GM18867 (cell line): Measurements from ENCODE around the gene CRB1.
A peak's percentile ranks its signal among the peaks of the same experiment; 100 is the strongest.

Experiments used
- ATAC-seq: cut with Tn5 transposase; IDR thresholded peaks from one replicate; pipeline ENCODE4 v1.9.1; 2021; ENCODE audit warnings: mild to moderate bottlenecking, moderate library complexity; ENCODE audit not compliant: unreplicated experiment

CRB1 gene

GRCh38 chr1:197342044-197342565 lies 74.1 kb downstream of the CRB1 start:
- ATAC-seq, result no peak

GRCh38 chr1:197342669-197343068 lies 74.6 kb downstream of the CRB1 start:
- no peak for ATAC-seq

- ATAC-seq, result no peak
These were observed 75.7 kb downstream of the CRB1 start for GRCh38 chr1:197343663-197344273.

- no peak for ATAC-seq
These were observed 83.9 kb downstream of the CRB1 start for GRCh38 chr1:197351821-197352440.

GRCh38 chr1:197355248-197355995 lies 87.4 kb downstream of the CRB1 start:
- no peak for ATAC-seq

GRCh38 chr1:197356723-197357533 lies 88.9 kb downstream of the CRB1 start:
- peak; percentile 84 for ATAC-seq

- no peak for ATAC-seq
These were observed 90.9 kb downstream of the CRB1 start for GRCh38 chr1:197358959-197359358.

- no peak for ATAC-seq
These were observed 92.0 kb downstream of the CRB1 start for GRCh38 chr1:197360068-197360467.

GRCh38 chr1:197362871-197363270 lies 94.8 kb downstream of the CRB1 start:
- no peak for ATAC-seq

GRCh38 chr1:197363855-197364254 lies 95.8 kb downstream of the CRB1 start:
- no peak for ATAC-seq

GRCh38 chr1:197366996-197367395 lies 98.9 kb downstream of the CRB1 start:
- ATAC-seq, result no peak

GRCh38 chr1:197367627-197368026 lies 99.6 kb downstream of the CRB1 start:
- ATAC-seq, result no peak

GRCh38 chr1:197374428-197374827 lies 106.4 kb downstream of the CRB1 start:
- ATAC-seq, result peak; percentile 57

GRCh38 chr1:197384471-197384870 lies 116.4 kb downstream of the CRB1 start:
- ATAC-seq, result no peak

GRCh38 chr1:197388801-197389200 lies 120.7 kb downstream of the CRB1 start:
- ATAC-seq, result no peak

GRCh38 chr1:197390856-197391255 lies 122.8 kb downstream of the CRB1 start:
- no peak for ATAC-seq

- no peak for ATAC-seq
These were observed 123.5 kb downstream of the CRB1 start for GRCh38 chr1:197391303-197392226.

GRCh38 chr1:197392541-197392940 lies 124.5 kb downstream of the CRB1 start:
- ATAC-seq, result no peak

- ATAC-seq, result no peak
These were observed 125.1 kb downstream of the CRB1 start for GRCh38 chr1:197393105-197393504.

GRCh38 chr1:197393772-197394171 lies 125.7 kb downstream of the CRB1 start:
- no peak for ATAC-seq
